GM12864 (cell line): ENCODE data around the gene GATC.

Experiments
- DNase-seq: peaks from one replicate; pipeline ENCODE4 v3.0.0-alpha.2; 2011; ENCODE audit warnings: low read depth
- H3K4me3 ChIP-seq: 2 replicates; pipeline ENCODE4 v1.5.1; 2011; ENCODE audit warnings: mild to moderate bottlenecking, low read depth, low read length, control low read depth
- TF ChIP-seq, protein P1 (sequence below): IDR thresholded peaks from 2 replicates; pipeline ENCODE4 v1.5.1; 2011; ENCODE audit warnings: low read depth, mild to moderate bottlenecking, moderate library complexity, low read length, control low read depth, inconsistent platforms; ENCODE audit errors: missing control alignments

Gene GATC

DNA sequence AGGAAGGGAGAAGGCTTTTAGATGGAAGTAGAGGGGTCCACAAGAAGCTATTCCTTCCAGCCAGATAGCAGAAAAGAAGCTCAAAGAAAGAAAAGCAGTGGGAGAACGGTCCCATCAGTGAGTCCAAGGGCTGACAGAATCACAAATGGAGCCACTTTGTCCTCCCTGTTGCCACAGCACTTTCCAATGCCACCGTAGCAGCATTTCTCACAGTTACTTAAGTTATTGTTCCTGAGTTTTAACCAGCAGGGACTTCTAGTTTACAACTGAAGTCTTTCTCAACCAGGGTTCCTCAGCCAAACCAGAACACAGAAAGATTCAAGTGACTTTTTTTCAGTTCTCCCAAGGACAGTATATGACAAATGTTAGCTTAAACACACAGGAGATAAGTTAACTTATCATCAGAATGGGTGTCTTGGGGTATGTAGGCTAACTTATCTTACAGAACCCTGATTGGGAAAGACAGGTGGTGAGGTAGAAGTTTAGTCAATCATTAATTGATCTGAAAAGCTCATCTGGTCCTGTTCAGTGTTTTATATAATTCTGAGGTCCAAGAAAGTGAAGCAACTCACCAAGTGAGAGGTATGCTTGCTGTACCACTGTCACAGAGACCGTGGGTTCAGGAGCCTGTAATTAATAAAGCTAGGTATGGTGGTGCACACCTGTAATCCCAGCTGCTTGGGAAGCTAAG, 7.0 kb downstream of the GATC start:
- no peak for DNase-seq
- H3K4me3 ChIP-seq, result no peak overlapping the region
- TF ChIP-seq, protein P1, sequence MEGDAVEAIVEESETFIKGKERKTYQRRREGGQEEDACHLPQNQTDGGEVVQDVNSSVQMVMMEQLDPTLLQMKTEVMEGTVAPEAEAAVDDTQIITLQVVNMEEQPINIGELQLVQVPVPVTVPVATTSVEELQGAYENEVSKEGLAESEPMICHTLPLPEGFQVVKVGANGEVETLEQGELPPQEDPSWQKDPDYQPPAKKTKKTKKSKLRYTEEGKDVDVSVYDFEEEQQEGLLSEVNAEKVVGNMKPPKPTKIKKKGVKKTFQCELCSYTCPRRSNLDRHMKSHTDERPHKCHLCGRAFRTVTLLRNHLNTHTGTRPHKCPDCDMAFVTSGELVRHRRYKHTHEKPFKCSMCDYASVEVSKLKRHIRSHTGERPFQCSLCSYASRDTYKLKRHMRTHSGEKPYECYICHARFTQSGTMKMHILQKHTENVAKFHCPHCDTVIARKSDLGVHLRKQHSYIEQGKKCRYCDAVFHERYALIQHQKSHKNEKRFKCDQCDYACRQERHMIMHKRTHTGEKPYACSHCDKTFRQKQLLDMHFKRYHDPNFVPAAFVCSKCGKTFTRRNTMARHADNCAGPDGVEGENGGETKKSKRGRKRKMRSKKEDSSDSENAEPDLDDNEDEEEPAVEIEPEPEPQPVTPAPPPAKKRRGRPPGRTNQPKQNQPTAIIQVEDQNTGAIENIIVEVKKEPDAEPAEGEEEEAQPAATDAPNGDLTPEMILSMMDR, result no peak

DNA sequence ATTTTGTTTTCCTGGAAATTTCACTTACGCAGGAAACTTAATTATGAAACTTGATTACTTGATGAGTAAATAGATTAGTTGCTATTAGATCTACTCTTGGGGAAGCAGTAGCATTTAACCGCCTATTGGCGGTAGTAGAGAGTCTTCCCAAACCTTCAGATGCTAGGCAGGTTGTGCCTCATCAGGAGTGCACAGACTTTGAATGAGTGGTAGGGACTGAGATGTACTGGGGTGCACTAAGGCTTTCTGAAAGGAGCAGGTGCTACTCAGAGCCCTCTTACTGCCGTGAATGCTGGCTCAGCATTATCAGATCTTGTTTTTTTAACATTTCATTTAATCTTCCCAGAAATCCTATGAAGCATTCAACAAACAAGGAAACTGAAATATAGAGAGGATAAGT, 7.7 kb downstream of the GATC start:
- H3K4me3 ChIP-seq, result no peak overlapping the region
- no peak for DNase-seq
- TF ChIP-seq, protein P1, result peak; percentile 76

DNA sequence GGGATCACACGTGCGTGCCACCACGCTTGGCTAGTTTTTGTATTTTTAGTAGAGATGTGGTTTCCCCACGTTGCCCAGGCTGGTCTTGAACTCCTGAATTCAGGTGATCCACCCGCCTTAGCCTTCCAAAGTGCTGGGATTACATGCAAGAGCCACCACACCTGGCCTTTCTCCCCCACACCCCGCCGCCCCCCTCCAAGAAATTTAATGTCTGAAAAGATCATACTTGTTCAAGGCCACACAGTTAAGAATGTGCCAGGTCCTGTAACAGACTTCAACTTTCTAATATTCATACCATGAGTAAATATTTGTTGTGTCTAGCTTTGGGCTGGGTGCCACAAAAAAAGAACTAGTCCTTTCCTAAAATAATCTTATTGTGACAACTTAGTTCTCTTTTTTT, 9.1 kb downstream of the GATC start:
- TF ChIP-seq, protein P1, result no peak
- DNase-seq, result no peak
- no peak overlapping the region for H3K4me3 ChIP-seq

DNA sequence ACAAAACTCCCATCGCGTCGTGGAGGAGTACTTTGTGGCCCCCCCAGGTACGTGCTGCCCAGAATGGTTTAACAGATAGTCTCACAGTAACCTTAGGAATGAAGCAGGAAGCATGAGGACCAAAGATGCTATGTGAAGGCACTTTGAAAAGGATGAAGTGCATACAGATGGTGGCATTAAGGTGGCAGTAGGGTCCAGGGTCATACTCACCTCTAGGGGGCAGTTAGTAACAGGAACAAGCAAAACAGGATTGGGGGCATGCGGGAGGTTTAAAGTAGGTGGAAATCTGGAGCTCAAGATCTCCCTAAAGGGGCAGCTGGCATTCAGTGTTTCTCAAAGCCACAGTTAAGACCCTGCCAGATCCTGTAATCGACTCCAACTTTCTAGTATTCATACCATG, 10.9 kb downstream of the GATC start:
- no peak for DNase-seq
- TF ChIP-seq, protein P1, result peak; percentile 43
- H3K4me3 ChIP-seq, result no peak overlapping the region

DNA sequence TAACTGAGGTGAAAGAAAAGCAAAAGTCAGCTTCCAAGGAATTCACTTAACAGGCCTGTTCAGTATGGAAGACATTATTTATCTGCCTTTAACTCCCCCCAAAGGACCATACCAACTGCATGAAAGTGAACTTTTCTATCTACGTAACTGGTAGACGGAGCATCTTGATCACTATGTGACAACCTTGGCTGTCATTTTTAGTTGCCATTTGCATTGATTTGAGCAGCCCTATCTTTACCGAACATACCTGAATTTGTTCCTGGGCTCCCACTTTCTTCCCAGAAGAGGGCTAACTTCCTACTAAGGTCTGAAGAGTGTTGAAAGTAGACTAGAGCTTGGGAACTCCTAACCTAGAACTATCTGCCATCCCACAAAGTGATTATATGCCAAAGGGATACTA, 13.9 kb downstream of the GATC start:
- no peak overlapping the region for H3K4me3 ChIP-seq
- DNase-seq, result no peak
- TF ChIP-seq, protein P1, result no peak

DNA sequence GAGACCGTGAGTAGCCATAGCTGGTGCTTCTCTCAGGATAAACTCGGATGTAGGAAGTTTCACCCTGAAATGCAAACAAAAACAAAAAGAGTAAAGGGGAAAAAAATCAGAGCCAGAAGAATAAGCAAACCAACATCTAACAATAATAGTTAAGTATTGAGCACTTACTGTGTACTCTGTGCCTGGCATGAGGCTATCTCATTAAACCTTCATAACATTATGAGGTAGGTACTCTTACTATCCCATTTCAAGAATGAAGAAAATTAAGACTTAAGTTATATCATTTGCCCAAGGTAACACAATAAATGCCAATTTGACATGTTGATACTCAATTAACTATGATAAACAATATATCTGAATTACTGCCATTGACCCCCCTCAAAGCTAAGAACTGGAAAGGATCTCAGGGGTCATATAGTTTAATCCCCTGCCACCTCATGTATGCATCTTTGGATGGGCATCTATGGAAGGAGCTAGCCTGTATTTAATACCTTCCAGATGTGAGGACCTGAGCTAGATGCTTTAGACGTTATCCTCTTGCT, 15.9 kb downstream of the GATC start:
- TF ChIP-seq, protein P1, result no peak
- H3K4me3 ChIP-seq, result no peak overlapping the region
- no peak for DNase-seq

DNA sequence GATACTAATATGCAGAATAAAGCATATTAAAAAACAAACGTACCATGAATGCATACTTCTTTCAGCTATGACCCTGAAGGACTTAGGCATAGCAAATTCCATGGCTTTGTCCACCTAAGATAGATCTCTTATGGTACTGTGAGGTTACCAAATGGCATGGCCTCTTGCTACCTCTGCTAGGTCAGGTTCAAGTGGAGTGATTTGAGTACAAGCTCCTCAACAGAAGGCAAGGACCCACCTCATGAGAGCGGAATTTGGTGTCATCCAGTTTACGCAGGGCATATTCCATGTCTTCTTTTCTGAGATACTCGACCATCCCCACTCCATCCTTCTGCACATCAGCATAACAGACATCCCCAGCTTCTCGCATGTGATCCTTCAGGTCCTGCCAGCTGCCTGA, 17.5 kb downstream of the GATC start:
- no peak overlapping the region for H3K4me3 ChIP-seq
- TF ChIP-seq, protein P1, result no peak
- DNase-seq, result no peak
